ENCODE results near the gene ATP6V1A. TPM values are rescaled to one million over a fixed set of nuclear protein-coding genes. Genes with fewer than 3 reads are reported as not detected.

ATP6V1A gene
- total RNA-seq, 3 donors from 2014 or later: 58.7 to 82.6 (median 65.7) TPM

- H3K4me3 ChIP-seq: no peak overlapping the region
- DNase-seq (no peak), ATAC-seq (peak; percentile 58)
- intact Hi-C loops (cut with DNase I, micrococcal nuclease): no loop called here
- TF ChIP-seq, protein P1, sequence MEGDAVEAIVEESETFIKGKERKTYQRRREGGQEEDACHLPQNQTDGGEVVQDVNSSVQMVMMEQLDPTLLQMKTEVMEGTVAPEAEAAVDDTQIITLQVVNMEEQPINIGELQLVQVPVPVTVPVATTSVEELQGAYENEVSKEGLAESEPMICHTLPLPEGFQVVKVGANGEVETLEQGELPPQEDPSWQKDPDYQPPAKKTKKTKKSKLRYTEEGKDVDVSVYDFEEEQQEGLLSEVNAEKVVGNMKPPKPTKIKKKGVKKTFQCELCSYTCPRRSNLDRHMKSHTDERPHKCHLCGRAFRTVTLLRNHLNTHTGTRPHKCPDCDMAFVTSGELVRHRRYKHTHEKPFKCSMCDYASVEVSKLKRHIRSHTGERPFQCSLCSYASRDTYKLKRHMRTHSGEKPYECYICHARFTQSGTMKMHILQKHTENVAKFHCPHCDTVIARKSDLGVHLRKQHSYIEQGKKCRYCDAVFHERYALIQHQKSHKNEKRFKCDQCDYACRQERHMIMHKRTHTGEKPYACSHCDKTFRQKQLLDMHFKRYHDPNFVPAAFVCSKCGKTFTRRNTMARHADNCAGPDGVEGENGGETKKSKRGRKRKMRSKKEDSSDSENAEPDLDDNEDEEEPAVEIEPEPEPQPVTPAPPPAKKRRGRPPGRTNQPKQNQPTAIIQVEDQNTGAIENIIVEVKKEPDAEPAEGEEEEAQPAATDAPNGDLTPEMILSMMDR (IDR thresholded peaks at IDR 0.05): no peak
- H3K36me3 ChIP-seq (ENCODE audit: low read depth): no peaks in the 10 kb centered on the region
- H3K9me3 ChIP-seq: no peaks in the 10 kb centered on the region
- H3K4me1 ChIP-seq (ENCODE audit: low read depth): peaks cover 5% of the 10 kb centered on the region
These were observed 82.9 kb downstream of the ATP6V1A start for GRCh38 chr3:113829576-113830354.

GRCh38 chr3:113831103-113831355 lies 84.2 kb downstream of the ATP6V1A start:
- TF ChIP-seq, protein P1 (IDR thresholded peaks at IDR 0.05): no peak
- Histone ChIP-seq H3K36me3 (ENCODE audit: low read depth) (no peaks in the 10 kb centered on the region), H3K9me3 (no peaks in the 10 kb centered on the region), H3K4me1 (ENCODE audit: low read depth) (peaks cover 5% of the 10 kb centered on the region), H3K4me3 (no peak overlapping the region)
- no peak for ATAC-seq
- intact Hi-C loops (cut with DNase I, micrococcal nuclease): no loop called here
- DNase-seq: no peak

DNA sequence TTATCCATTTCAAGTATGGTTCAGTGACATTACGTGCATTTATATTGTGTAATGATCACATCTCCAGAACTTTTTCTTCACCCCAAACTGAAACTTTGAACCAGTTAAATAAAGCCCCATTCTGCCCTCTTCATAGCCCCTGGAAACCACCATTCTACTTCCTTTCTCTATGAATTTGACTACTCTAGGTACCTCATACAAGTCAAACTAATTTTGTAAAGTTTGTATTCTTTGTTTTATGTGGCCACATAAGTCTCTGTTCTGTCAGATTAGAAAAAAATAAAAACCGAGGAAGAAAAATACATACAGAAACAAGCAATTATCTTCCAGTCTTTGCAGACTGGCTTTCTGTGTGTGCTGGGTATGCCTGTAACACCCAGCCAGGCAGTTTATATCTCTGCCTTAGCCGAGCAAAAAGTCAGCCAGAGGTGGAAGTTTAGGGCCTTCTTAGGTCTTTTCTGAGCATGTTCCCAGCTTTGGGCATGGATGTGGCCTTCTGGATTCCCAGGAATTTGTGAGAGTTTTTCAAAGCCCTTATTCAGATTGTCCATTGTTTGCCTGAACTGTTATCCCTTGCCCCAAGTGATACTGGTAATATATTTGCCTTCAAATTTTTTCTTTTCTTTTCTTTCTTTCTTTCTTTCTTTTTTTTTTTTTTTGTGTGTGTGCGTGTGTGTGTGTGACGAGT lies 85.8 kb downstream of the ATP6V1A start:
- Histone ChIP-seq H3K9me3 (no peaks in the 10 kb centered on the region), H3K36me3 (ENCODE audit: low read depth) (no peaks in the 10 kb centered on the region), H3K4me3 (no peak overlapping the region), H3K4me1 (ENCODE audit: low read depth) (peaks cover 5% of the 10 kb centered on the region)
- intact Hi-C loops (cut with DNase I, micrococcal nuclease): no loop called here
- DNase-seq (no peak), ATAC-seq (no peak)
- TF ChIP-seq, protein P1 (IDR thresholded peaks at IDR 0.05): no peak

DNA sequence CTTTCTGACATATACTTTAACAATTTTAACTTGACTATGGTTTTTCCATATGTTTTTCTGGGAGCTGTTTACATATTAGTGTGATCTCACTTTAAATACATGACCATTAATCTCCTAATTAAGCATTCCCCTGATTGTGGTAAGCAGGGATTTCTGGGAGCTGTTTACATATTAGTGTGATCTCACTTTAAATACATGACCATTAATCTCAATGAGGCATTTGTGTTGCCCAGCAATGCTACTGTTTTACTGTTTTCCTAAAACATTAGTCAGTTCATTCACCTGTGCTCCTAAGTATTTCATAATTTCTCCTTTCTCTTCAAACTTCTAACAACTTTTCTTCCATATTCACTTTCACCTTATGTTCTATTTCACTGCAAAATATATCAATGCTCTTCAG lies 88.1 kb downstream of the ATP6V1A start:
- no peak for ATAC-seq

GRCh38 chr3:113838631-113839209 lies 91.9 kb downstream of the ATP6V1A start, which contains the start of gene GRAMD1C:
Gene GRAMD1C, plus strand, starts transcription at chr3:113838788. Its CDS starts 122 bp downstream, at chr3:113838910.
- ATAC-seq (peak; percentile 100), DNase-seq (peak; percentile 89 to 90 (median 89))
- Histone ChIP-seq H3K4me1 (ENCODE audit: low read depth) (peaks cover 7% of the 10 kb centered on the region), H3K36me3 (ENCODE audit: low read depth) (no peaks in the 10 kb centered on the region), H3K9me3 (no peaks in the 10 kb centered on the region), H3K4me3 (no peak within 1 kb of the TSS)
- TF ChIP-seq, protein P1 (IDR thresholded peaks at IDR 0.05): peak; percentile 92
- intact Hi-C loops (cut with DNase I, micrococcal nuclease): no loop called here

More for the DNA sequence above, 88.1 kb downstream of the ATP6V1A start:
- TF ChIP-seq, protein P1 (IDR thresholded peaks at IDR 0.05): no peak
- Histone ChIP-seq H3K4me3 (no peak overlapping the region), H3K9me3 (no peaks in the 10 kb centered on the region), H3K4me1 (ENCODE audit: low read depth) (peaks cover 13% of the 10 kb centered on the region), H3K36me3 (ENCODE audit: low read depth) (no peaks in the 10 kb centered on the region)
- intact Hi-C loops (cut with DNase I, micrococcal nuclease): no loop called here
- DNase-seq: no peak

Data from mucosa of descending colon (tissue), 3 donors.